SK-N-SH treated with all-trans-retinoic acid at 6 μM for 48 hours (cell line): ENCODE results near the gene HS3ST4.

ENCODE experiments used
- ATAC-seq: fragments of 200-7000 bp; cut with Tn5 transposase; 3 replicates; pipeline ENCODE4 v1.9.1; 2020; ENCODE audit warnings: mild to moderate bottlenecking, moderate library complexity
- ARNTL ChIP-seq: fragments of 450-650 bp; formaldehyde crosslinking; IDR thresholded peaks from 2 replicates; pipeline ENCODE4 v1.5.0; 2020; ENCODE audit warnings: low read depth, mild to moderate bottlenecking, moderate library complexity, borderline replicate concordance
- BACH2 ChIP-seq: fragments of 250-450 bp; sonication (Bioruptor Pico); IDR thresholded peaks from 2 replicates; pipeline ENCODE4 v1.9.0; 2021; ENCODE audit warnings: mild to moderate bottlenecking, borderline replicate concordance
- CREB5 ChIP-seq: fragments of 250-450 bp; sonication (Bioruptor Pico); IDR thresholded peaks from 2 replicates; pipeline ENCODE4 v1.5.1; 2020; ENCODE audit warnings: low read depth, mild to moderate bottlenecking, moderate library complexity
- CSDC2 ChIP-seq: fragments of 250-450 bp; sonication (Bioruptor Pico); IDR thresholded peaks from 2 replicates; pipeline ENCODE4 v1.5.0; 2020; ENCODE audit warnings: mild to moderate bottlenecking, moderate library complexity
- CSRNP3 ChIP-seq: fragments of 250-450 bp; sonication (Bioruptor Pico); IDR thresholded peaks from 2 replicates; pipeline ENCODE4 v1.5.1; 2021; ENCODE audit warnings: mild to moderate bottlenecking, moderate library complexity
- GLIS3 ChIP-seq: fragments of 250-450 bp; sonication (Bioruptor Pico); IDR thresholded peaks from 2 replicates; pipeline ENCODE4 v1.5.0; 2020; ENCODE audit warnings: mild to moderate bottlenecking, moderate library complexity
- ISL1 ChIP-seq: fragments of 250-450 bp; sonication (Bioruptor Pico); IDR thresholded peaks from 2 replicates; pipeline ENCODE4 v2.1.2; 2022; ENCODE audit warnings: mild to moderate bottlenecking, moderate library complexity
- OSR1 ChIP-seq: fragments of 250-450 bp; sonication (Bioruptor Pico); IDR thresholded peaks from 2 replicates; pipeline ENCODE4 v1.8.0; 2022; ENCODE audit warnings: moderate library complexity, mild to moderate bottlenecking, inconsistent platforms
- PATZ1 ChIP-seq: fragments of 250-450 bp; sonication (Bioruptor Pico); IDR thresholded peaks from 2 replicates; pipeline ENCODE4 v1.8.0; 2020; ENCODE audit warnings: mild to moderate bottlenecking, moderate library complexity, borderline replicate concordance
- POU6F1 ChIP-seq: fragments of 250-450 bp; sonication (Bioruptor Pico); IDR thresholded peaks from 2 replicates; pipeline ENCODE4 v1.8.0; 2021; ENCODE audit warnings: low read depth, mild to moderate bottlenecking, moderate library complexity, borderline replicate concordance
- PPARA ChIP-seq: fragments of 250-450 bp; sonication (Bioruptor Pico); IDR thresholded peaks from 2 replicates; pipeline ENCODE4 v1.5.0; 2020; ENCODE audit warnings: mild to moderate bottlenecking, borderline replicate concordance
- RARB ChIP-seq: fragments of 250-450 bp; sonication (Bioruptor Pico); IDR thresholded peaks from 2 replicates; pipeline ENCODE4 v1.8.0; 2021; ENCODE audit warnings: mild to moderate bottlenecking, moderate library complexity
- SNAI2 ChIP-seq: fragments of 250-450 bp; sonication (Bioruptor Pico); IDR thresholded peaks from 2 replicates; pipeline ENCODE4 v1.5.0; 2020; ENCODE audit warnings: mild to moderate bottlenecking, moderate library complexity
- TCF4 ChIP-seq: fragments of 250-450 bp; sonication (Bioruptor Pico); IDR thresholded peaks from 2 replicates; pipeline ENCODE4 v1.8.0; 2021; ENCODE audit warnings: mild to moderate bottlenecking, moderate library complexity, borderline replicate concordance
- TOX ChIP-seq: fragments of 250-450 bp; sonication (Bioruptor Pico); IDR thresholded peaks from 2 replicates; pipeline ENCODE4 v1.8.0; 2021; ENCODE audit warnings: mild to moderate bottlenecking, moderate library complexity, borderline replicate concordance
- TSHZ2 ChIP-seq: fragments of 250-450 bp; sonication (Bioruptor Pico); IDR thresholded peaks from 2 replicates; pipeline ENCODE4 v1.5.0; 2020; ENCODE audit warnings: mild to moderate bottlenecking, moderate library complexity
- ZC3H10 ChIP-seq: fragments of 250-450 bp; sonication (Bioruptor Pico); IDR thresholded peaks from 2 replicates; pipeline ENCODE4 v1.5.1; 2021; ENCODE audit warnings: mild to moderate bottlenecking, moderate library complexity
- ZFP3 ChIP-seq: fragments of 250-450 bp; sonication (Bioruptor Pico); IDR thresholded peaks from 2 replicates; pipeline ENCODE4 v1.5.0; 2020; ENCODE audit warnings: mild to moderate bottlenecking, moderate library complexity
- ZFP30 ChIP-seq: fragments of 450-650 bp; formaldehyde crosslinking; IDR thresholded peaks from 2 replicates; pipeline ENCODE4 v1.5.0; 2022; ENCODE audit warnings: mild to moderate bottlenecking, moderate library complexity
- ZNF70 ChIP-seq: fragments of 450-650 bp; formaldehyde crosslinking; IDR thresholded peaks from 2 replicates; pipeline ENCODE4 v1.5.0; 2020; ENCODE audit warnings: mild to moderate bottlenecking, moderate library complexity
- ZNF8 ChIP-seq: fragments of 450-650 bp; formaldehyde crosslinking; IDR thresholded peaks from 2 replicates; pipeline ENCODE4 v1.5.0; 2020; ENCODE audit warnings: mild to moderate bottlenecking, moderate library complexity

Gene HS3ST4

GRCh38 chr16:26129997-26130396, 438.2 kb downstream of the HS3ST4 start:
- TF ChIP-seq CSRNP3 (CRISPR knock-in tag) (no peak), TOX (CRISPR knock-in tag) (no peak), POU6F1 (CRISPR knock-in tag) (no peak), ZFP30 (no peak), TCF4 (no peak), GLIS3 (CRISPR knock-in tag) (no peak), PATZ1 (CRISPR knock-in tag) (no peak), ZNF70 (no peak), OSR1 (CRISPR knock-in tag) (no peak), TSHZ2 (CRISPR knock-in tag) (no peak), PPARA (CRISPR knock-in tag) (no peak), ZNF8 (CRISPR knock-in tag) (no peak), ISL1 (no peak), CSDC2 (CRISPR knock-in tag) (no peak), ZC3H10 (CRISPR knock-in tag) (no peak), BACH2 (no peak), ARNTL (CRISPR knock-in tag) (no peak), SNAI2 (no peak)
- no peak for ATAC-seq

GRCh38 chr16:26133416-26134093, 441.8 kb downstream of the HS3ST4 start:
- ATAC-seq: no peak
- TF ChIP-seq SNAI2 (no peak), PPARA (CRISPR knock-in tag) (no peak), ZC3H10 (CRISPR knock-in tag) (no peak), TOX (CRISPR knock-in tag) (no peak), ZFP3 (CRISPR knock-in tag) (no peak), TCF4 (no peak), ARNTL (CRISPR knock-in tag) (no peak), CREB5 (CRISPR knock-in tag) (no peak), ISL1 (no peak), ZFP30 (no peak), CSDC2 (CRISPR knock-in tag) (no peak), TSHZ2 (CRISPR knock-in tag) (no peak), POU6F1 (CRISPR knock-in tag) (no peak), RARB (CRISPR knock-in tag) (no peak), BACH2 (no peak), ZNF70 (no peak), OSR1 (CRISPR knock-in tag) (no peak), GLIS3 (CRISPR knock-in tag) (no peak), ZNF8 (CRISPR knock-in tag) (no peak)
